Fibroblast of skin of left biceps (primary cell): ENCODE measurements around the gene ST8SIA1.

Source experiments
- DNase-seq, 2 experiments: peaks; one replicate each; pipeline ENCODE4 v3.0.0-alpha.2; 2013; ENCODE audit warnings: low read depth in 2 of 2

Gene ST8SIA1

GRCh38 chr12:22283006-22283506 lies 51.5 kb downstream of the ST8SIA1 start:
- DNase-seq, result peak; percentile 83 to 87

GRCh38 chr12:22282283-22282682 lies 52.2 kb downstream of the ST8SIA1 start:
- DNase-seq, result peak in 1 of 2 experiments; percentile 42

DNA sequence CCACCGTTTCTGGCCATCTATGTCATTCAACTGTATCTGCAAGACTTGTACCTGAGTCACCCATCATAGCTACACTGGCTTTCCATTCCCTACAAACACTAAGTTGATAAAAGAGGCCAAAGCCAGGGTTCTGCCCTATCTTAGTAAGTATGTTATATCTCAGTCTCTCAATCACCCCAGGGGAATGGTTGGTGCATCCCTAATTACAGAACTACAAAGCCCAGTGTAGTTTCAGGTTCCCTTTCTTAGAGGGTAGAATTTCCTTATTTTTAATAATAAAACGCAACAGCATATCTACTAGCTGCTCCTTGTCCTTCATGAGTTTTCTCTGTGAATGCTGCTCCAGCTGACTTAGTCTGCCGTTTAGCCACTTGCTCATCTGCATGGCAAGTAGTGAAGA lies 57.6 kb downstream of the ST8SIA1 start:
- no peak for DNase-seq

- no peak for DNase-seq
Observed at GRCh38 chr12:22276313-22276712, 58.2 kb downstream of the ST8SIA1 start.

- peak; percentile 100 for DNase-seq
Observed at GRCh38 chr12:22275843-22276242, 58.7 kb downstream of the ST8SIA1 start.

DNA sequence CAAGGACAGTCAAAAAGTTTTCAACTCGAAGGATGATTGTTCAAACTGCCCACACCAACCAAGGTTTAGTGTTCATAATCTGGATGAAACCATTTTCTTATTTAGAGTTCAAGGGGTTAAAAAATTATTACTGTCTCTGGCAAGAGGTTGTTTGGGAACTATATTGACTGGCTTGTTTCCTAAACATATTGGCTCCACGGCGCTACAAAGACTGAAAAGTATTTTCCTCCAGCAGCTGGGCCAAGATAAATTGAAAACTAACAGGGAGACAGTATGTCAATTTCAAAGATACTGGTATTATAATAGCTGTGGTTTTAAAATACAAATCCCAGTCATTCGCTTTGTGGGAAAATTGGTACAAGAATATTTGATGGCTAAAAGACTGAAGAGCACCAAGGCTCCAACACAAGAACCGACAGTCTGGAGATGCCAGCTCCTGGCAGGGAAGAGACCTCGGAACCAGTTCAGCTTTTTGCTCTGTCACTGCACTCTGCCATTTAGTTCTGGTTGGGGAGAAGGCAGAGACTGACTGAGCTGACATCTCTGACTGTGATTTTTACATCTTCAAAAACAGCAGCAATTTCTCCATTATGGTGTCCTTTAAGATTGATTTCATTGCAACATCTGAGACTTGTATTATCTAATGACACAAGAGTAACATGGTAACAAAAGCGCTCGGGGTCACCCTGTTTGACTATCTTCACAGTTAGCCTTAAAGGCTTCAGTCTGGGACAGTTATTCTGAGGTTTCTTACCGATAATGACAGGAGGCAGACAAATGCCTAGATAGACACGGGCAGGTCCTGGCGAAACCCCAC lies 62.0 kb downstream of the ST8SIA1 start:
- no peak for DNase-seq

- DNase-seq, result peak; percentile 78 to 79
Observed at GRCh38 chr12:22271023-22271422, 63.5 kb downstream of the ST8SIA1 start.

DNA sequence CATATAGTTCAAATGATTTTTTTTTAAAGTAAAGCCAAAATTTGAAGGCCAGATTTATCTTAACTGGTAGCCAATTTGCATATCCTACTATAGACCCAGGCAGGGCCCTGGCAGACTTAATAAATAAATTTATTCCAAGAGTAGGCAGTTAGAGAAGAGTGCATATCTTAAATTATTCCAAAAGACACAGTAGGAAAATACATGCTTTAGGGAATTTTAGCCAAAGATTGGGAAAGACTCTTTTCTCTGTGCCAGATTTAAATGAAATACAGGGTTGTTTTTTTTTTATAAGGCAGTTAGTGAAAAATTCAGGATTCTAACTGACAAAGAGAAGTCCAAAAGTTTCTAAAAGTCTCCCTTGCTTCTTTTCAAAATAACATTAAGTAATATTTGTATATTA lies 65.5 kb downstream of the ST8SIA1 start:
- DNase-seq, result no peak

- no peak for DNase-seq
Observed at GRCh38 chr12:22268406-22268805, 66.1 kb downstream of the ST8SIA1 start.

- no peak for DNase-seq
Observed at GRCh38 chr12:22266101-22266500, 68.4 kb downstream of the ST8SIA1 start.

- DNase-seq, result no peak
Observed at GRCh38 chr12:22264380-22264779, 70.1 kb downstream of the ST8SIA1 start.

GRCh38 chr12:22262309-22262708 lies 72.2 kb downstream of the ST8SIA1 start:
- no peak for DNase-seq

- DNase-seq, result no peak
Observed at GRCh38 chr12:22257100-22257499, 77.4 kb downstream of the ST8SIA1 start.

DNA sequence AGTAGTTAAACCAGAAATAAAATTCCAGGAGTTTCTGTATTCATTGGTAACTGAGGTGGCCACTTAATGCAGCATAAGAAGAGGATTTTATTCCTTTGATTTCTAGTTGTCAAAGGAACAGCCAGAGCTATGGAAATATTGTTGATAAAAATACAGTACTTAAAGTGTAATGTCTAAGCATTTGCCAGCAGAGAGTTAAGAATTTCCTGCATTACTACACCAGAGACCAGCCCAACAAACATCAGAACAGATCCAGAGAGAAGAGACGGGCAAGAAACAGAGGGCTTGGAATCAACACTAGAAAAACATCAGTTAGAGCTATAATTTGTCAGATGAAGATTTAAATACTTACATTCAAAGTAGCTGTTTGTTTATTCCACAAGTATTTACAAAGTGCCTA lies 77.9 kb downstream of the ST8SIA1 start:
- DNase-seq, result no peak

- no peak for DNase-seq
Observed at GRCh38 chr12:22256041-22256441, 78.5 kb downstream of the ST8SIA1 start.

DNA sequence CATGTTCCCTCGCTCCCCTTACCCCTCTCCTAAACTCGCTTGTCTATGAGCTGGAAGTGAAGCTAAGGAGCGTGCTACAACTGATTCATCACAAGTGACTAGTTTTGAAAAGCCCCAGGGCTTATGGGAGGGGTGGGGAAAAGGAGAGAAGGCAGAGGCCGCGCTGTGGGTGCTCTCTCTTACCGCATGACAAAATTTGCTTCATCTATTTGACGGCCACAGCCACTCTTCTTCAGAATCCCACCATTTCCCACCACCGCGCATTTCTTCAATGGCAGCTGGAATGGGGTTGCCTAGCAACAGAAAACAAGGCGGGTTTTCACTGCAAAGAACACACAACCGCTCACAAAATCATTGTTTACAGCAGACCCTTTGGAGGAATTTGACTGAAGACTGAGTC lies 79.4 kb downstream of the ST8SIA1 start:
- no peak for DNase-seq

DNA sequence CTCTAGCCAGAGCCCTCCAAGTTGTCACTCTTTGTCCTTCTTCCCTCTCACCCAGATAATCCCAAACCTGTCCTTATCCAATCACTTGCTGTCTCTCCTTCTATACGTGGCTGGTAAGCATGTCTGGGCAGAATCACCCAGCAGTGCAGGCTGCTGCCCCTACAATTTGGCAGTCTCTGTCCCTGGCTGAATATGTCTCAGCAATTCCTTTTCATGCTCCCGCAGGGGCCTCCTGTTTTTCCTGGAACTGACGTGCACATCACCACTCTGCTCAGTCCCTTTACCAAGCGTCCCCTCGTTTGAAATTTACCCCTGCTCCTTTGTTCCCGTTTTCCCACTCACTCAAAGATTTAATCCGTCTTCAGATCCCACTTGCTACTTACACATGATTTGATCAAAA lies 80.0 kb downstream of the ST8SIA1 start:
- DNase-seq, result no peak

DNA sequence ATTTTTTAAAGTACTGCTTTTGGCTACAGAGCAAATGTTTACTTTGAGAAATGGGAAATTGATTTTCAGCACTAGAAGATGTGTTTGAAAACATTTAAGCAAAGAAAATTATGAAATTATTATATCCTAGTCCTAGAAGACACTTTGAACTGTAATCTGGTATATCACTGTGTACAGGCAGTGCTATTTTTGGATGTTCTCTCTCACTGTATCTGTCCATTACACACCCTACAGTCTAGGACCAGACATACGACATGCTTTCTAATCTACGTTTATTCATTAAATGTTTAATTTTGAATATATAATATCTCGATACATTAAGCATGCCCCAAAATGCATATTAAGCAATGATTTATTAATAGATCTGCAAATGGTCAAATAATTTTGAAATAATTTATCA lies 82.5 kb downstream of the ST8SIA1 start:
- DNase-seq, result no peak

GRCh38 chr12:22250762-22251161 lies 83.7 kb downstream of the ST8SIA1 start:
- DNase-seq, result no peak

DNA sequence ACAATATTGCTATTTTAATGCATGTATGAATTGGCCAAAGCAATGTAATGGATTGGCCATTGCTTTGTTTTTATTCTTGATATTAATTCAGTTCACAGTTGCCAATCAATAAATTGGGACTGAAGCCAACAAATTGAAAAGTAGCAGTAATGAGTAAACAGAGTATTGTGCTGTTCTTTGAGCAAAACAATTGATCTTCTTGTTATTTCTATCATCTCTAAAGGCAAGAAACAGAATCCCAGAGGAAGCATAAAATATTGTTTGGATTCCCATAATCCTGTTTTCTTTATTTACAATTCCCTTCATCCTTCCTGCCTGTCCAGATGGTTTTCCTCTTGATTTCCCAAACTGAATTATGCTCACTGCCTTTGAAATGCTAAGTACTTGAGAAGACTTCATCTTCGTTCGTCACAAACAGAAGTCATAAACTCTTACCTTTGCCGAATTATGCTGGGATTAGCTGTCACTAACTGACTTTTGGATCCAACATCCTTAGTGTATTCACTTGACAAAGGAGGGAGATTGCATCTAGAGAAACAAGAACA lies 85.9 kb downstream of the ST8SIA1 start:
- no peak for DNase-seq

- no peak for DNase-seq
Observed at GRCh38 chr12:22248121-22248520, 86.4 kb downstream of the ST8SIA1 start.

DNA sequence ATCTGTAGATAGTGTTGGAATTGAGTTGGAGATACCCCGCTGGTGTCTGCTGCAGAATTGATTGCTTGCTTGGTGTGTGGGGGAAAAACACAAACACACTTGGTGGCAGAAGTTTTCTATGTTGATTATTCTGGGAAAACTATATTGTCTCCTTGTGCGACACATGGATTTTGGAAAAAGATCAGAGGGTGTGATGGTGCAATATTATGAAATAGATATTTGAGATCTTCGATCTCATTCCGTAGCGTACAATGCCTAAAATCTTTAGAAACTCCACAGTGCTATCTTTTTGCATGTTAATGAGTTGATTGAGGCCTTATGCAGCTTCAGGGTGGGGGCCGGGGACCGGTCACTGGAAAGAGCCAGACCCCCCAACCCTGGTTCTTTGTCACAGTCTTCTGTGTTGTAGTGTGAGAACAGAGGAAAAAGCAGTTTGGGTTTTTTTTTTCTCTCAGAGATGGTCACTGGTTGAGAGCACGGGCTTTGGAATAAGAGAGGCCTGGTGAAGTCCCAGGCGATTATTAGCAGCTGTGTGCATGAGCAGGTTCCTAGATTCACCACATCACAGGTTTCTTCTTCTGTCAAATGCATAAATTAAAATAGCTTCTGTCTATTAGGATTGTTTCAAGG lies 88.2 kb downstream of the ST8SIA1 start:
- DNase-seq, result no peak

DNA sequence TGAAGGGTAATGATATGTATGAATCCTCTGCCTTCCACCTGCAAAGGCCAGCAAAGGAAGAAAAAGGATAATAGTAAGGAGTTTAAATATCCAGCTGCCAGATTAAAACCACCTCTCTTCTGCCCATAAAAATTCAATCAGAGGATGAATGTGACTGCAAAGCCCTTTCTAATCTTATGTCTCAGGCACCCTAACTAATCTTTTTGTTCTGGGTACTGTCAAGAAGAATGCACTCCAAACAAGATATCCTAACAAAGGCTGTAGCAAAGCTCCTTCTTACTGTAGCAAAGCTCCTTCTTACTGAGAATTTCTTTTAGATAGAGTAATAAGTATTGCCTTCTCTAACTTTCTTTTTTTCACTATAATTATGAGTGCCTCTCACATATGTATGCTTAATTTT lies 91.8 kb downstream of the ST8SIA1 start:
- no peak for DNase-seq
